Measurements from ENCODE around the gene SMAD6. TPM values are rescaled to one million over a fixed set of nuclear protein-coding genes. Genes with fewer than 3 reads are reported as not detected.
"Not testable (repeated sequence)": the region's sequence is repeated elsewhere in the genome, so short reads cannot be mapped to it uniquely, and the experiment has no call there.

Gene SMAD6
- total RNA-seq, 1 experiment from 2014 or later = 2.0 TPM

DNA sequence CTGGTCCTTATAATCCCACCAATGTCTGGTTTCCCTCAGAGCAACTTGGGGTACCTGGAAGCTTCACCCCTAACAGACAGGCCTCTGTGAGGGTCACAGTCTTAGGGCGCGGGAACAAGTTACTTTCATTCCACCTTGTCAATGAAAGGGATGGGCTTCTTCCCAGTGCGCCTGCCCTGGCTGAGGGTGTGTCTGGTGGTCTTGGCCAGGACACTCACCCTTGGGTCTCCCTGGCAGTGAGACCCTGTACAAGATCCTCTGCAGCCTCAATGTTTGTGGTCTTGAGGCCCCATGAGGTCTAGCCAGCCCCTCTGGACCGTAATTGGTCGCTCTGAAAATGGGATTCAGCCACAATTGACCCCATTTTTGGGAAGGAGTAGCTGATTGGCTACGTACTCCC lies 40.2 kb downstream of the SMAD6 start:
- no peak for DNase-seq (ENCODE audit: low read depth)

GRCh38 chr15:66743204-66743603 lies 41.2 kb downstream of the SMAD6 start:
- DNase-seq (ENCODE audit: low read depth) = no peak

DNA sequence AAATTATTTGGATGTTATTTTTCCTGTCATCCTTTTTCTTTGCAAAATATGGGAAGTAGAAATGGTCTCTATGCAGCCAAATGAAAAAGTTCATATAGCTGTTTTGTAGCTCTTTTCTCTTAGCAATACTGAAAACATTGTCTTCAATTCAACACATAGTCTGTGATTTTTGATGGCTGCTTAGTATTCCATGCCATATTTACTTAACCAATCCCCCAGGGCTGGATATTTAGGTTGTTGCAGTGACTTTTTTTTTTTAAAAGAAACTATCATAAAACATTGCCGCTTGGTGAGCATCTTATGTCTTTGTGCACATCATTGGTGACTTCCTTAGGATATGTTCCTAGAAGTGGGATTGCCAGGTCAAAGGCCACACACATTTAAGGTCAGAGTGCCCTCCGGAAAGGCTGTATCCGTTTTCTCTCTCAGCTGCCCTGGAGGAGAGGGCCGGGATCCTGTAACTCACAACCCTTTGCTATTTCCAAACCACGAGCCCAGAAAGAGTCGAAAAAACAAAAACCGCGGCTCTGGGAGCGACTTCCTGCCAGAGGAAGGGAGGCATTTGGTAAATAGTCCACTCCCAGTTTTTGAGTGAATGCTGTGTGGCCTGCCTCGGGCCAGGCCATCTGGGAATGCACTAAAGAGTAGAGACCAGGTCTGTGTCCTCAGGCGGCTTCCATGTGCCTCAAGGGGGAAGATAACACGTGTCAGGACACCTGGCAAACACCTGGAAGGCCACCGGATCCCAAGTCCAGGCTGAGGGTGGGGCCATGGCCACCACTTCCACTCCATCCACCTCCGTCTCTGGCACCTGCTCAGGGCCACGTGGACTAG lies 41.9 kb downstream of the SMAD6 start:
- peak; percentile 74 for DNase-seq (ENCODE audit: low read depth)

DNA sequence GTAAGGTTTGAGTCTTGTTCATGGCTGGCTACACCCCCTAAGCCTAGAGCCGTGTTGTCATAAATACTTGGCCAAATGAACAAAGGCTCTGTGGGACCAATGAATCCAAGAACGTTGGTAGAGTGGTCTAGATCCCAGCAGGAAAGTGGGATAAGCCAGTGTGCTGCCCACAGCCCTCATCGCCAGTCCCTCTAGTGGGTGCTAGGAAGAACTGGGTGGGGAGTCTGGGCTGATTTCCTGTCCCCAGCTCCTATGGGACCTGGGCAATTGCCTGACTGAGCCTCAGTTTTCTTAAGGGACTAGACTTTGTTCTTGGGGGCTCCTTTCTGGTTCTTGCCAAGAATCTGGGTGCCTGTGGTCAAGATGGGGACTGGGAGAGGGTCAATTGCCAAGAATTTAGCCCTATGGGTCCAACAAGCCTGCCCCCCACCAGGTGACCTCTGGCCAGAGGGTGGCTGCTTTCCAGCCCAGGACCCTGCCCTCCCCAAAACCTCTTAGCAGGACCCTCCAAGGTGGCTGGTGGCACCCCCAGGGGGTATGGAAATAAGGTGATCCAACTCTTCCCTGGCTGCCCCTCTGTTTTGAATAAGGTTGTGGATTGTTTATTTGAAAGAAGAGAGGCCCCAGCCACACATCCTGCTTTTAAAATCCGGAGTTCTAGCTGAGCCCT lies 42.7 kb downstream of the SMAD6 start:
- DNase-seq (ENCODE audit: low read depth) = no peak

GRCh38 chr15:66745530-66746230 lies 43.6 kb downstream of the SMAD6 start:
- no peak for DNase-seq (ENCODE audit: low read depth)

- no peak for DNase-seq (ENCODE audit: low read depth)
Observed at GRCh38 chr15:66746231-66746605, 44.2 kb downstream of the SMAD6 start.

- no peak for DNase-seq (ENCODE audit: low read depth)
Observed at GRCh38 chr15:66747223-66747622, 45.2 kb downstream of the SMAD6 start.

- DNase-seq (ENCODE audit: low read depth) = peak; percentile 41
Observed at GRCh38 chr15:66747886-66748707, 46.1 kb downstream of the SMAD6 start.

DNA sequence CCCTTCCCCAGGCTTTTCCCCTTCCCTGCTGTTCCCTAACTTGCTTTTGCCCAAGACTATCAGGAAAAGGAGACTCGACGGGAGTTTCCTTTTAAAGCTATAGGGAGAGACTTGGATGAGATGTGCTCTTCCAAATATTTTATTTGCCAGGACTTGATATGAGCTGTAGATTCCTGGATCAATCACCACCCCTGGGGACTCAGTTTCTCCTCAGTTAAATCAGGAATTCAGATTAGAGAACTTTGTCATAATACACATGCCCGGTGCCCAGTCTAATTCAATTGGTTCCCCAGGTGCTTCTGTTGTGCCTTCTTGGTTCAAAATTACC lies 46.6 kb downstream of the SMAD6 start:
- no peak for DNase-seq (ENCODE audit: low read depth)

GRCh38 chr15:66749841-66750575 lies 48.0 kb downstream of the SMAD6 start:
- peak; percentile 54 for DNase-seq (ENCODE audit: low read depth)

GRCh38 chr15:66750609-66751008 lies 48.6 kb downstream of the SMAD6 start:
- DNase-seq (ENCODE audit: low read depth) = no peak

DNA sequence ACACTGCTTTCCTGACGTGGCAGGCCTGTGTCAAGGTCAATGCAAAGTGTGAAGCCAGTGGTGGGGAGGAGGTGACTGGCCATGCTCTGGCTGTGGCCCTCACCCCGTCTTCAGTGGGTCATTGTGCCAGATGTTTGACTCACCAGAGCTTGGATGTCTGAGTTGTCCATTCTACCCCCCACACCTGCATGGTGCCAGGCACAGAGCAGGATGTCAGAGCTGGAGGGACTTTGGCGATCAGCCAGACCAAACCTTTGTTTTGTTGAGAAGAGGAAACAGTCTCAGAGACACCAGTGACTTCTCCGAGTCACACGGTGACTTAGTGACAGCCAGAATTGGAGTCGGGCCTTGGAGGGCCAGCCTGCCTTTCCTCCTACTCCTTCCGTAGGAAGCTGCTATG lies 49.5 kb downstream of the SMAD6 start:
- peak; percentile 72 for DNase-seq (ENCODE audit: low read depth)

GRCh38 chr15:66752078-66752477 lies 50.0 kb downstream of the SMAD6 start:
- no peak for DNase-seq (ENCODE audit: low read depth)

GRCh38 chr15:66753687-66754377 lies 51.8 kb downstream of the SMAD6 start:
- no peak for DNase-seq (ENCODE audit: low read depth)

- DNase-seq (ENCODE audit: low read depth) = no peak
Observed at GRCh38 chr15:66754789-66755188, 52.8 kb downstream of the SMAD6 start.

- no peak for DNase-seq (ENCODE audit: low read depth)
Observed at GRCh38 chr15:66755298-66756068, 53.4 kb downstream of the SMAD6 start.

DNA sequence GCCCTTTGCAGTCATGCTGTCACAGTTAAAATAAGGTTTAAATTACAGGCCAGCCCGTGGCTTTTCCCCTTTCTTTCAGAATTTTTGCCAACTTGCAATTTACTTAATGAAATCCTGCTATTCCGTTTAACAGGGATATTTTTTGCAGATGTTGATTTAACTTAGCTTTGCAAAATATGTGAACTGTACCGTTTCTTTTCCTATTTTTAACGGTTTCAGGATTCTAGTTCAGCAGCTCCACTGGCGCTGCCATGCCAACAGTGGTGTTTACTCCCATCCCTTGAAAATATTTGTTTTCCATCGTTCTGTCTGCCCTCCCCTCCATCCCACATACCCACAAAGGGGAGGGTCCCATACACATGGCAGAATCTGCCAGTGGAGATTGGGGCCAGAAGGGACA lies 54.3 kb downstream of the SMAD6 start:
- no peak for DNase-seq (ENCODE audit: low read depth)

DNA sequence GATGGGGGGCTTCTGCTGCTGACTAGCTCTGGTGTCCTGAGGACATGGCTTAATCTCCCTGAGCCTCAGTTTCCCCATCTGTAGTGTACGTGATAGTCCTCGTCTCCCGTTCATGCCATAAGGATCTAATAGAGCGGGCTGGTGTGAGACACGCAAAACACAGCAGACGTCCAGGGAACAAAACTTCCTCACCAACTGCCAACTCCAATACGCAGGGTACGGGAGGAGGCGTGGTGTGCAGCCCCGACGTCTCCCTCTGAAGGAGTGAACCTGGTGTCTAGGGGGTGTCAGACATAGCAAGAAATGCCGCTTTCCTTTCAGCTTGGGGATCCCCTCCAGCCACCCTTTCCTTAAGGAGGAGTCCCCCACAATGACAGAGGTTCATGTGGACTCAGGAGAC lies 55.0 kb downstream of the SMAD6 start:
- no peak for DNase-seq (ENCODE audit: low read depth)

GRCh38 chr15:66757521-66757920 lies 55.5 kb downstream of the SMAD6 start:
- no peak for DNase-seq (ENCODE audit: low read depth)

DNA sequence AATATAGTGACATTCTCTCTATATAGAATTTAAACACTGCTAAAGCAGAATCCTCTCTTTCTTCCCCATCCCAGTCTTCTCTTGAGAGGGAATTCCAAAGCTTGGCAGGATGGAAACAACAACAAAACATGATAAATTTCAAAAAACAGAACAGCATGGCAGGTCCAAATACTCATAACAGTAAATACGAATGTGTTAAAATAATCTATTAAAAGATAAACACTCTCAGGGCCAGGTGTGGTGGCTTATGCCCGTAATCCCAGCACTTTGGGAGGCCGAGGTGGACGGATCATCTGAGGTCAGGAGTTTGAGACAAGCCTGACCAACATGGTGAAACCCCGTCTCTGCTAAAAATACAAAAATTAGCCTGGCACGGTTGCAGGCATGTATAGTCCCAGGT lies 56.2 kb downstream of the SMAD6 start:
- not testable (repeated sequence) for DNase-seq (ENCODE audit: low read depth)
